SK-N-SH treated with all-trans-retinoic acid at 6 μM for 48 hours (cell line): Measurements from ENCODE around the gene TBC1D16.

Experiments
- ATAC-seq: fragments of 200-7000 bp; cut with Tn5 transposase; 3 replicates; pipeline ENCODE4 v1.9.1; 2020; ENCODE audit warnings: mild to moderate bottlenecking, moderate library complexity
- ARNTL ChIP-seq: fragments of 450-650 bp; formaldehyde crosslinking; IDR thresholded peaks from 2 replicates; pipeline ENCODE4 v1.5.0; 2020; ENCODE audit warnings: low read depth, mild to moderate bottlenecking, moderate library complexity, borderline replicate concordance
- BACH2 ChIP-seq: fragments of 250-450 bp; sonication (Bioruptor Pico); IDR thresholded peaks from 2 replicates; pipeline ENCODE4 v1.9.0; 2021; ENCODE audit warnings: mild to moderate bottlenecking, borderline replicate concordance
- CSDC2 ChIP-seq: fragments of 250-450 bp; sonication (Bioruptor Pico); IDR thresholded peaks from 2 replicates; pipeline ENCODE4 v1.5.0; 2020; ENCODE audit warnings: mild to moderate bottlenecking, moderate library complexity
- ESRRG ChIP-seq: fragments of 250-450 bp; sonication (Bioruptor Pico); IDR thresholded peaks from 2 replicates; pipeline ENCODE4 v1.6.1; 2021; ENCODE audit warnings: mild to moderate bottlenecking
- GLIS3 ChIP-seq: fragments of 250-450 bp; sonication (Bioruptor Pico); IDR thresholded peaks from 2 replicates; pipeline ENCODE4 v1.5.0; 2020; ENCODE audit warnings: mild to moderate bottlenecking, moderate library complexity
- ISL1 ChIP-seq: fragments of 250-450 bp; sonication (Bioruptor Pico); IDR thresholded peaks from 2 replicates; pipeline ENCODE4 v2.1.2; 2022; ENCODE audit warnings: mild to moderate bottlenecking, moderate library complexity
- PATZ1 ChIP-seq: fragments of 250-450 bp; sonication (Bioruptor Pico); IDR thresholded peaks from 2 replicates; pipeline ENCODE4 v1.8.0; 2020; ENCODE audit warnings: mild to moderate bottlenecking, moderate library complexity, borderline replicate concordance
- PPARA ChIP-seq: fragments of 250-450 bp; sonication (Bioruptor Pico); IDR thresholded peaks from 2 replicates; pipeline ENCODE4 v1.5.0; 2020; ENCODE audit warnings: mild to moderate bottlenecking, borderline replicate concordance
- RARB ChIP-seq: fragments of 250-450 bp; sonication (Bioruptor Pico); IDR thresholded peaks from 2 replicates; pipeline ENCODE4 v1.8.0; 2021; ENCODE audit warnings: mild to moderate bottlenecking, moderate library complexity
- TCF4 ChIP-seq: fragments of 250-450 bp; sonication (Bioruptor Pico); IDR thresholded peaks from 2 replicates; pipeline ENCODE4 v1.8.0; 2021; ENCODE audit warnings: mild to moderate bottlenecking, moderate library complexity, borderline replicate concordance
- TOX ChIP-seq: fragments of 250-450 bp; sonication (Bioruptor Pico); IDR thresholded peaks from 2 replicates; pipeline ENCODE4 v1.8.0; 2021; ENCODE audit warnings: mild to moderate bottlenecking, moderate library complexity, borderline replicate concordance
- TSHZ2 ChIP-seq: fragments of 250-450 bp; sonication (Bioruptor Pico); IDR thresholded peaks from 2 replicates; pipeline ENCODE4 v1.5.0; 2020; ENCODE audit warnings: mild to moderate bottlenecking, moderate library complexity
- ZC3H10 ChIP-seq: fragments of 250-450 bp; sonication (Bioruptor Pico); IDR thresholded peaks from 2 replicates; pipeline ENCODE4 v1.5.1; 2021; ENCODE audit warnings: mild to moderate bottlenecking, moderate library complexity
- ZFP3 ChIP-seq: fragments of 250-450 bp; sonication (Bioruptor Pico); IDR thresholded peaks from 2 replicates; pipeline ENCODE4 v1.5.0; 2020; ENCODE audit warnings: mild to moderate bottlenecking, moderate library complexity
- ZFP30 ChIP-seq: fragments of 450-650 bp; formaldehyde crosslinking; IDR thresholded peaks from 2 replicates; pipeline ENCODE4 v1.5.0; 2022; ENCODE audit warnings: mild to moderate bottlenecking, moderate library complexity
- ZNF70 ChIP-seq: fragments of 450-650 bp; formaldehyde crosslinking; IDR thresholded peaks from 2 replicates; pipeline ENCODE4 v1.5.0; 2020; ENCODE audit warnings: mild to moderate bottlenecking, moderate library complexity
- ZNF8 ChIP-seq: fragments of 450-650 bp; formaldehyde crosslinking; IDR thresholded peaks from 2 replicates; pipeline ENCODE4 v1.5.0; 2020; ENCODE audit warnings: mild to moderate bottlenecking, moderate library complexity
- TF ChIP-seq, protein P1 (sequence below): fragments of 250-450 bp; sonication (Bioruptor Pico); IDR thresholded peaks from 2 replicates; pipeline ENCODE4 v1.5.1; 2020; ENCODE audit warnings: low read depth, mild to moderate bottlenecking, moderate library complexity

The TBC1D16 gene

GRCh38 chr17:80035937-80036714 lies 454 bp upstream of the TBC1D16 start, which contains the start of gene CCDC40:
Gene CCDC40, plus strand, starts transcription at chr17:80036642. Its CDS starts 21 bp downstream, at chr17:80036663.
- peak; percentile 89 for ATAC-seq

GRCh38 chr17:80034791-80035686 lies 633 bp downstream of the TBC1D16 start:
- no peak for ATAC-seq
- TF ChIP-seq TSHZ2 = no peak

More at GRCh38 chr17:80035937-80036714, 454 bp upstream of the TBC1D16 start, which contains the start of gene CCDC40:
- TF ChIP-seq RARB (CRISPR knock-in tag) (peak; percentile 40; the same call in 1 of the 2 replicates), ARNTL (CRISPR knock-in tag) (no peak), PATZ1 (CRISPR knock-in tag) (peak; percentile 28), BACH2 (CRISPR knock-in tag) (no peak), GLIS3 (CRISPR knock-in tag) (no peak), ZNF70 (no peak), ISL1 (CRISPR knock-in tag) (no peak), CSDC2 (CRISPR knock-in tag) (no peak)
- TF ChIP-seq, all 23 proteins: peak for 2

DNA sequence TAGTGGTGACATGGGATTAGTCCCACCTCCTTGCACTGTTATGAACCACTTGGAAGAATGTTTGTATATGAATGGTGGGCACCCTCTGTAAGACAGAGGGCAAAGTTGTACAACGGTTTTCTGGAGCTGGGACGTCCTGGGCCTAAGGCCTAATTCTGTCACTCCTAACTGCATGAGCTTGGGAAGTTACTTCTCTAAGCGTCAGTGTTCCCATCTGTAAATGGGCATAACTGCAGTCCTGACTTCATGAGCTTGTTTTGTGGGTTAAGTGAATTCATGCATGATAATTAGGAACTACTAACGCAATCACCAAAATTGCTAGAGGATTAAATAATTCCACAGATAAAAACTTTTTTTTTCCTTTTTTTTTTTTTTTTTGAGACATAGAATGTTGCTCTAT lies 1.8 kb downstream of the TBC1D16 start:
- ATAC-seq = no peak
- TF ChIP-seq ESRRG (no peak), ZC3H10 (no peak), ZNF70 (no peak), TSHZ2 (no peak), PATZ1 (CRISPR knock-in tag) (no peak), BACH2 (CRISPR knock-in tag) (no peak), RARB (CRISPR knock-in tag) (no peak), TOX (CRISPR knock-in tag) (no peak), ARNTL (CRISPR knock-in tag) (no peak), ZFP3 (CRISPR knock-in tag) (no peak), ZNF8 (no peak), ZFP30 (CRISPR knock-in tag) (no peak), PPARA (CRISPR knock-in tag) (no peak), TCF4 (no peak)
- TF ChIP-seq, protein P1, sequence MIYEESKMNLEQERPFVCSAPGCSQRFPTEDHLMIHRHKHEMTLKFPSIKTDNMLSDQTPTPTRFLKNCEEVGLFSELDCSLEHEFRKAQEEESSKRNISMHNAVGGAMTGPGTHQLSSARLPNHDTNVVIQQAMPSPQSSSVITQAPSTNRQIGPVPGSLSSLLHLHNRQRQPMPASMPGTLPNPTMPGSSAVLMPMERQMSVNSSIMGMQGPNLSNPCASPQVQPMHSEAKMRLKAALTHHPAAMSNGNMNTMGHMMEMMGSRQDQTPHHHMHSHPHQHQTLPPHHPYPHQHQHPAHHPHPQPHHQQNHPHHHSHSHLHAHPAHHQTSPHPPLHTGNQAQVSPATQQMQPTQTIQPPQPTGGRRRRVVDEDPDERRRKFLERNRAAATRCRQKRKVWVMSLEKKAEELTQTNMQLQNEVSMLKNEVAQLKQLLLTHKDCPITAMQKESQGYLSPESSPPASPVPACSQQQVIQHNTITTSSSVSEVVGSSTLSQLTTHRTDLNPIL (CRISPR knock-in tag) = no peak
